ENCODE results near the gene AKR7A2. TPM values are rescaled to one million over a fixed set of nuclear protein-coding genes. Genes with fewer than 3 reads are reported as not detected.

Gene AKR7A2
- polyA plus RNA-seq, 1 donor (not counting 4 experiments of a cell fraction or from before 2014, with no cell fraction given), result 21.4 TPM

DNA sequence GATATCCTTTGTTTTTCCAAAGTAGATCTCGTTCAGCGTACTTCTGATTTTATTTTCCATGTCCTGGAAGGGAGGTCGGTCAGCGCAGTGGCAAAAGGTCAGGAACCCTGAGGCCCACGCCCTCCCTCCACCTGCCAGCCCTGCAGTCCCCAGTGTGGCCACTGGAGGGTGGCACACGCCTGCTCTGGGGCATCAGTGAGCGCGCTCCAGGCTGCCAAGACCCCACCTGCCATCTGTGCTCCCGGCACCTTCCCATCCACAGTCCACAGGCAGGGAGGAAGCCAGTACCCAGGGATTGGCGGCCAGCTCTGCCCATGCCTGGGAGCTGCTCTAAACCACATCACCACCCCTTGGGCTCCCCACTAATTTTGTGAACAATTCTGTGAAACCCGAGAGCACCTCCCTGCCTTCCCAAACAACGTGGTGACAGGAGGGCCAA is 32.4 kb upstream of the AKR7A2 start:
- TF ChIP-seq EZH2 (IDR thresholded peaks at IDR 0.05; ENCODE audit: low read length) (no peak), CTCF (optimal IDR thresholded peaks at IDR 0.05 in 1 of 3, IDR thresholded peaks at IDR 0.05 in 1 of 3, conservative IDR thresholded peaks at IDR 0.05 in 1 of 3; ENCODE audit: extremely low read depth in 1 of 3, insufficient read depth in 2 of 3, low read length in 3 of 3) (peak; percentile 85 to 94 (median 93))
- DNase-seq (ENCODE audit: low read depth, low spot score), result no peak
- no peak overlapping the region for H3K4me2 ChIP-seq (ENCODE audit: control insufficient read depth, extremely low read depth, insufficient read depth, low read depth, low read length)
- H3K9me3 ChIP-seq (ENCODE audit: control insufficient read depth, low read depth, low read length), result no peaks in the 10 kb centered on the region
- no peak overlapping the region for H2AFZ ChIP-seq (ENCODE audit: control insufficient read depth, low read length)
- FAIRE-seq, result no peak
- H3K9me1 ChIP-seq (ENCODE audit: control insufficient read depth, extremely low read depth, insufficient read depth, low read length), result no peaks in the 10 kb centered on the region
- H3K79me2 ChIP-seq (ENCODE audit: control insufficient read depth, insufficient read depth, low read length), result no peaks in the 10 kb centered on the region
- no peak overlapping the region for H3K27ac ChIP-seq (ENCODE audit: control insufficient read depth, insufficient read depth, low read length)
- H3K4me1 ChIP-seq (ENCODE audit: control insufficient read depth, extremely low read depth, insufficient read depth, low read length), result peaks cover 2% of the 10 kb centered on the region
- no peak overlapping the region for H3K4me3 ChIP-seq (ENCODE audit: control insufficient read depth in 2 of 3, extremely low read depth in 1 of 3, insufficient read depth in 2 of 3, low read depth in 1 of 3, low read length in 3 of 3)
- dilution Hi-C loops (cut with MboI; ENCODE audit: extremely low pct_ligation_motif_present, low sequenced_read_pairs), result no loop called here
- peaks cover 35 to 48% of the 10 kb centered on the region in 2 experiments for H3K36me3 ChIP-seq (ENCODE audit: control insufficient read depth in 2 of 2, extremely low read depth in 1 of 2, insufficient read depth in 2 of 2, low read length in 2 of 2)
- no peaks in the 10 kb centered on the region for H3K27me3 ChIP-seq (ENCODE audit: control insufficient read depth, extremely low read depth, insufficient read depth, low read length)
- no peak overlapping the region for H3K9ac ChIP-seq (ENCODE audit: control insufficient read depth, extremely low read depth, insufficient read depth, low read length)
- H4K20me1 ChIP-seq (ENCODE audit: control insufficient read depth, extremely low read depth, insufficient read depth, low read length), result peaks cover 4% of the 10 kb centered on the region

DNA sequence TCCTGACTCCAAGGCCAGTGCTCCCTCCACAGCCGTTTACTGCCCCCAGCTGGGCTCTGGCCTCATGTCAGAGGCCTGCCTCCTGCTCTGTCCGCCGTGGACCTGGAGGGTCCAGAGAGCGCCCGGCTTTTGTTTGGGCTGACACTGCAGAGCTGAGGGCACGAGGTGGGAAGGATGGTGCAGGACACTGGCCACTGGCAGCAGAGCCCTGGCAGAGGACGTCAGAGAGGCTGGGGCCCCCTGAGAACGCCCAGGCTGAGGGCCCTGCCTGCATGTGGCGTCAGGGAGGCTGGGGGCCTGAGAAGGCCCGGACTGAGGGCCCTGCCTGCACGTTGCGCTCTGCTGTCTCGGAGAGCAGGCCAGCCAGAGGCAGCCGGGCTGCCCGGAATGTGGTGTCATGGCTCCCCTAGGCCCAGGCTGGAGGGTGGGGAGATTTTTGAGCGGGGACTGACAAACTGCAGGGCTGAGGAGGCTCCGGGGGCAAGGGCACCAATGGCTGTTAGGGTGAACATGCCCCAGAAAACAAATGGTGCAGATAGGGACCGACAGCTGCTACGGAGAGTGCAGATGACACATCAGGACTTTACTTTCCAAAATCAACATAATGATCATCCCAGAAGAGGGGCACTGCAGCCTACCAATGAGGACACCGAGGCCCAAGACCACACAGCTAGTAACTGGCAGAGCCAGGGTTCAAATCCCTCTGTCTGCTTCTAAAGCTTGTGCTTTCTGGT is 31.8 kb upstream of the AKR7A2 start:
- FAIRE-seq, result no peak
- Histone ChIP-seq H2AFZ (ENCODE audit: control insufficient read depth, low read length) (no peak overlapping the region), H3K9me3 (ENCODE audit: control insufficient read depth, low read depth, low read length) (no peaks in the 10 kb centered on the region), H3K27ac (ENCODE audit: control insufficient read depth, insufficient read depth, low read length) (no peak overlapping the region), H3K4me3 (ENCODE audit: control insufficient read depth in 2 of 3, extremely low read depth in 1 of 3, insufficient read depth in 2 of 3, low read depth in 1 of 3, low read length in 3 of 3) (no peak overlapping the region), H3K4me2 (ENCODE audit: control insufficient read depth, extremely low read depth, insufficient read depth, low read depth, low read length) (no peak overlapping the region), H3K27me3 (ENCODE audit: control insufficient read depth, extremely low read depth, insufficient read depth, low read length) (no peaks in the 10 kb centered on the region), H3K9ac (ENCODE audit: control insufficient read depth, extremely low read depth, insufficient read depth, low read length) (no peak overlapping the region), H3K79me2 (ENCODE audit: control insufficient read depth, insufficient read depth, low read length) (no peaks in the 10 kb centered on the region), H3K36me3 (ENCODE audit: control insufficient read depth in 2 of 2, extremely low read depth in 1 of 2, insufficient read depth in 2 of 2, low read length in 2 of 2) (peaks cover 32 to 45% of the 10 kb centered on the region in 2 experiments), H3K4me1 (ENCODE audit: control insufficient read depth, extremely low read depth, insufficient read depth, low read length) (peaks cover 2% of the 10 kb centered on the region), H3K9me1 (ENCODE audit: control insufficient read depth, extremely low read depth, insufficient read depth, low read length) (no peaks in the 10 kb centered on the region), H4K20me1 (ENCODE audit: control insufficient read depth, extremely low read depth, insufficient read depth, low read length) (peaks cover 4% of the 10 kb centered on the region)
- DNase-seq (ENCODE audit: low read depth, low spot score), result no peak
- no peak for TF ChIP-seq EZH2 (IDR thresholded peaks at IDR 0.05; ENCODE audit: low read length)
- TF ChIP-seq CTCF (optimal IDR thresholded peaks at IDR 0.05 in 1 of 3, IDR thresholded peaks at IDR 0.05 in 1 of 3, conservative IDR thresholded peaks at IDR 0.05 in 1 of 3; ENCODE audit: extremely low read depth in 1 of 3, insufficient read depth in 2 of 3, low read length in 3 of 3), result no peak
- dilution Hi-C loops (cut with MboI; ENCODE audit: extremely low pct_ligation_motif_present, low sequenced_read_pairs), result no loop called here
